ENCODE measurements around the gene FBXL15.

Gene FBXL15

DNA sequence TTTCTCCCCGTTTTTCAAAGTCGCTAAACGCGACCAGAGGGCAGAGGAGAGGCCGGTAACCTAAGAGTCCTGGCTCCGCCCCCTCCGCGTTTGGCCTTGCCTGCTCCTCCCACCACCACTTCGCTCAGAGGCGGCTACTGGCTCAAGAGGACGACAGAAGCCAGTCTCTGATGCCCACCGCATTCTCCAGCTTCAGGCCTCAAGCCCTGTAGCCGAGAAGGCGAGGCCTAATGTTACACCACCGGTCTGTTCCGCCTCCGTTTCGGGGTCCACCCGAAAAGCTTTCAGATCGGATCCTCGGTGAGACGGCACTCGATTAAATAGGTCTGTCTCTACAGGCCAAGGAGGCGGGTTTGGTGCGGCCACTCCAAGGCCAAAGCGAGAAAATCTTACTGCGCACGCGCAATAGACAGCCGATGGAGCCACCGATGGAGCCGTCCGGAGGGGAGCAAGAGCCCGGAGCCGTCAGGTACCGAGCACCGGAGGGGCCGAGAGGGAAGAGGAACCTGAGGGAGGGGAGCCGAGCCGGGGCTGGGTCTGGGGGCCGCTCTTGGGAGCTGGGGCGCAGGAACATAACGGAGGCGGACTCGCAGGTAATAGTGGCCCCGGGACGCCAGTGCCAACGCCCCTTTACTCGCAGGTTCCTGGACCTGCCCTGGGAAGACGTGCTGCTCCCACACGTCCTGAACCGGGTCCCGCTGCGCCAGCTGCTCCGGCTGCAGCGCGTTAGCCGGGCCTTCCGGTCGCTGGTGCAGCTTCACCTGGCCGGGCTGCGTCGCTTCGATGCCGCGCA, at the start of gene FBXL15:
Gene FBXL15 (plus strand): TSS at position 123 of the 793 bp plus-strand sequence. CDS start 294 bp downstream, at position 417.
- peak; percentile 96 for DNase-seq (ENCODE audit: low read depth)

GRCh38 chr10:102371295-102371694, 49.3 kb upstream of the FBXL15 start:
- DNase-seq (ENCODE audit: low read depth): no peak

- no peak for DNase-seq (ENCODE audit: low read depth)
These were observed 45.4 kb upstream of the FBXL15 start for GRCh38 chr10:102375250-102375649.

DNA sequence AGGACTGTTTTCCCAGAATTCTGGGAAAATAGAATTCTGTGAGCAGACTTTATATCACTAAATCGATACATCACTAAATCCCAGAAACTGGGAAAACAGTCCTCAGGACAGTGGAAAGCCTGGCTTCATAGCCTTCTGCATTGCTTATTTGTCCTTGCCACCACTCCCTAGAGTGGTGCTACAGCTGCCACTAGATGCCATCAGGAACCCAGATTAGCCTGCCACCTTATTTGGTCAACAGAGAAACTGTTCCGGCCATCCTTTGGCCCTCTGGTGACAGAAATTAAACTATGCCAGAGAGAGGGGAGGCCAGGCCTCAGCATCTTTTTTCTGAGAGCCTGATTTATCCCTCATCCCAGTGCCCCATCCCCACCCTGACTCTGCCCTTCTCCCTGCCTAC, 44.8 kb upstream of the FBXL15 start:
- no peak for DNase-seq (ENCODE audit: low read depth)

GRCh38 chr10:102376901-102377300, 43.7 kb upstream of the FBXL15 start:
- no peak for DNase-seq (ENCODE audit: low read depth)

GRCh38 chr10:102379383-102379782, 41.3 kb upstream of the FBXL15 start:
- no peak for DNase-seq (ENCODE audit: low read depth)

GRCh38 chr10:102381983-102382382, 38.7 kb upstream of the FBXL15 start:
- no peak for DNase-seq (ENCODE audit: low read depth)

- no peak for DNase-seq (ENCODE audit: low read depth)
These were observed 37.8 kb upstream of the FBXL15 start for GRCh38 chr10:102382871-102383270.

GRCh38 chr10:102384053-102384452, 36.6 kb upstream of the FBXL15 start:
- no peak for DNase-seq (ENCODE audit: low read depth)

DNA sequence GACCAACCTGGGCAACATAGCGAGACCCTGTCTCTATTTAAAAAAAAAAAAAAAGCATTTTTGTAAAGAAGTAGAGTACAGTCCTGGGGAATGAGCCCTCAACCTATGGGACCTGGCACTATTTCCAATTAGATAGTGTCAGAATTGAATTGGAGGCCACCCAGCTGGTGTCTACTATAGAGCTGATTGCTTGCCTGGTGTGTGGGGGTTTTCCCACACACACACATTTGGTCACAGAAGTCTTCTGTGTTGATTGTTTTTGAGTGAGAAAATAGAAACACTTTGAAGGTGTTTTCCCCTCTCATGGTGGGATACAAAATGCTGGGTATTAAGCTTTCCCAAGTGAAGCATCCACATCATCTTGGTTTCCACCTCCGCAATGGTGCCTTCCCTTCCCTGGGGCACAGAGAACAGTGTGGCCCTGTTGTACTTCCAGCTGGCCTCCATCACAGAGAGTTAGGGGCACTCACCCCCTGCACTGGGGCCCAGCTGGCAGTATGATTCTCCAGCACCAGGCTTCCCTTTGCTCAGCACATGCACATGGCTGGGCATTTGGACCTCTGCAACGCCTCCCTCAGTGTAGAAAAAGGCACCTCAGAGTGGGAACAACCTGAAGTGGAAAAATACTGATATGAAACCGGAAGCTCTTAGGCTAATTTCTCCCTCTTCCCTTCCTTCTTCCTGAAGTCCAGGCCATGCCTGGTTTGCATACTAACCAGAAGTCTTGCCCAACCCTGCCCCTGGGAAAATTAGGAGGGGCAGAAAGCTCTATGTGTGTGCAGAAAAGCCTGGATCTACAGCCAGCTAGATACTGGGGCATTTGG, 35.8 kb upstream of the FBXL15 start:
- DNase-seq (ENCODE audit: low read depth): no peak

GRCh38 chr10:102389894-102390293, 30.7 kb upstream of the FBXL15 start:
- DNase-seq (ENCODE audit: low read depth): no peak

- no peak for DNase-seq (ENCODE audit: low read depth)
These were observed 28.3 kb upstream of the FBXL15 start for GRCh38 chr10:102392306-102392705.

DNA sequence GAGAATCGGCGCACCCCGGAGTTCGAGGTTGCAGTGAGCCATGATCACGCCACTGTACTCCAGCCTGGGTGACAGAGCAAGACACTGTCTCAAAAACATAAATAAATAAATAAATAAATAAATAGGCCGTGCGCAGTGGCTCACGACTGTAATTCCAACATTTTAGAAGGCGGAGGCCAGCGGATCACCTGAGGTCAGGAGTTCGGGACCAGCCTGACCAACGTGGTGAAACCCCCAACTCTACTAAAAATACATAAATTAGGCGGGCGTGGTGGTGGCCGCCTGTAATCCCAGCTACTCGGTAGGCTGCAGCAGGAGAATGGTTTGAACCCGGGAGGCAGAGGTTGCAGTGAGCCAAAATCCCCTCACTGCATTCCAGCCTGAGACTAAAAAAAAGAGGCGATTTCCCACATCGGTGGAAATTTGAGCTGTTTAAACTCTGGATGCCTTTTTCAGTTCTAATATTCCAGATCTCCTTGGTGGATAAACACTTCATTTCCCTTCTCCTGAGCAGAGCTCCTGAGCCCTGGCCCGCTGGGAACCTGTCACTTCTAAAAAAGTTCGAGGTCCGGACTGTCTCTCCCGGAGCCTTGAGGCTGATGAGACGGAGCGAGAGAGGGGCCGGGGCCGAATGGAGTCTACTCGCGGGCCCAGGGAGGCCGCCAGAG, 27.1 kb upstream of the FBXL15 start:
- DNase-seq (ENCODE audit: low read depth): no peak

DNA sequence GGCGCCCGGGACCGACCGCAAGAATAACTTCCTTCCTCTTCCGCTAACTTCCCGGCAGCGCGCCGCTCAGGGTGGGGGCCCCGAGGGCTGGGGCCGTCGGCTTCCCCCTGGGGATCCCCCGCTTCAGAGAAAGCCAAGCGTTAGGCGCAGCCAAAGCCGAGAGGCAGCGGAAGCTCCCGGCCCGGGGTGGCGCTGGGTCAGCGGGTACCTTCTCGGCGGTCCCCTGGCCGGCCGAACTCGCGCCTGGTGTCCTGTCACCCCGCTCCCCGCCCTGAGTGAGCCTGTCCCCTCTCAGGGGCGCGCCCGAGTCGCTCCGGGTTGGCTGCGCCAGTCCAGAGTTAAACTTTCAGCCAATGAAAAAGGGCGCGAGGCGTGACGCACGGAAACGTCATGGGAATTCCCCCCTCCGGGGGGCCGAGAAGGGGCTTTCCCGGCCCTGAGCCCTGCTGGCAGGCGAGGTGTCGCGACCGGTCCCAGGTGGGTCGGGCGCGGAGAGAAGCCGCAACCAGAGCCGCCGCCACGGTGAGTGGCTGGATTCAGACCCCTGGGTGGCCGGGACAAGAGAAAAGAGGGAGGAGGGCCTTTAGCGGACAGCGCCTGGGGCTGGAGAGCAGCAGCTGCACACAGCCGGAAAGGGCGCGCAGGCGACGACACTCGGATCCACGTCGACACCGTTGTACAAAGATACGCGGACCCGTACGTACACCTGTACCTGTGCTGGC, 26.4 kb upstream of the FBXL15 start:
- DNase-seq (ENCODE audit: low read depth): peak; percentile 74

DNA sequence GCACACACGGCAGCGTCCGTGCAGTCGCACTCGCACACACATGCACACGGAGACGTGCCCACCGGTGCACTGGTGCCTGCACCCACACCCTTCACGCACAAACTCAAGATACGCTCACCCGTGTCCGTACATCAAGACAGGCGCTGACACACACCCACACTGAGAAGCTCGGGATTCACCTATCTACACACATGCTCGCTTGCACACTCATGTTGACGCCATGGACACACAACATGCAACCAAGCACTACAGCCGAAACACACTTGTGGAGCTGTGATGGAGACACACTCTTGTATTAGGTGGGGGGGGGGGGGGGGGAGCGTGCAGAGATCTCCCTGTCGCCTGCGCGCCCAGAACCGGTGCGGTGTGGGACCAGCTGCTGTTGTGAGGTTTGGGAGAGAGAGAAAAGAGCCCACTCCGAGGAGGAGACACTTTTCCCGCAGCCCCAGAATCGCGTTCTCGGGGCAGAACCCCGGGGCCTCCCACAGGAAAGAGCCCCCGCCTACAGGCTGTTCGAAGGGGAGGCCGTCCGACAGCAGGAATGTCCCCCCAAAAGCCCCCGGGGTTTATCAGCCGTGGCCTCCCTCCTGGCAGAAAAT, 25.7 kb upstream of the FBXL15 start:
- no peak for DNase-seq (ENCODE audit: low read depth)

DNA sequence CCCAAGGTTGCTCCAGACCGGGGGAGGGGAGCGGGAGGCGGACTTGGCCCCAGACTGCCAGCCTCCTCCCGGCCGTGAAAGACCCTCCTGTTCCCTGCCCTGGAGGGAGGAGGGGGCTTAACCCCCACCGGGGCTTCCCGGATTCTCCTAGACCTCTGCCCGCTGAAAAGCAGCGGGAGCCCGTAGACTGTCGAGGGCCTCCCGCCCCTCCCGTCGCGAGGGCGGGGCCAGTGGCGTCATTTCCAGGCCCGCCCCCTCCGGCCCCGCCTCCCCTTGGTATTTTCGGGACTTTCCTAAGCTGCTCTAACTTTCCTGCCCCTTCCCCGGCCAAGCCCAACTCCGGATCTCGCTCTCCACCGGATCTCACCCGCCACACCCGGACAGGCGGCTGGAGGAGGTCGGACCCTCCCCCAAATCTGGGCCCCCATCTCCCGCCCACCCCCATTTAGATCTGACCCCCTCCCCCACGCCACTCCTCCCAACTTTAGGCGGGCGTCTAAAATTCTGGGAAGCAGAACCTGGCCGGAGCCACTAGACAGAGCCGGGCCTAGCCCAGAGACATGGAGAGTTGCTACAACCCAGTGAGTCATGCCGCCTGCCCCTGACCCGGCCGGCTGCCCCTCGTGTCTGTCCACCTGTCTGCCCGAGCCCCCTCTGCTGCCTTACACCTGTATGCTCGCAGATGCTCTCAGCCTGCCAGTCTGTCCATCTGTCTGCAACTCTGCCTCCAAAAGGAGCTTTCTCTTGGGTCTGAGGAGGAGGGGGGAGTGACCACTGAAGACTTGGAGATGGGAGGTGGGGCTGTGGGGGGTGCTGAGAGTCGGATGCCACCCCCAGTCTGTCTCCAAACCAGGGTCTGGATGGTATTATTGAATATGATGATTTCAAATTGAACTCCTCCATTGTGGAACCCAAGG, 25.0 kb upstream of the FBXL15 start, which contains the start of gene NFKB2:
Gene NFKB2 (plus strand): TSS at position 306 of the 917 bp plus-strand sequence. CDS start 255 bp downstream, at position 561.
- DNase-seq (ENCODE audit: low read depth): peak; percentile 48

DNA sequence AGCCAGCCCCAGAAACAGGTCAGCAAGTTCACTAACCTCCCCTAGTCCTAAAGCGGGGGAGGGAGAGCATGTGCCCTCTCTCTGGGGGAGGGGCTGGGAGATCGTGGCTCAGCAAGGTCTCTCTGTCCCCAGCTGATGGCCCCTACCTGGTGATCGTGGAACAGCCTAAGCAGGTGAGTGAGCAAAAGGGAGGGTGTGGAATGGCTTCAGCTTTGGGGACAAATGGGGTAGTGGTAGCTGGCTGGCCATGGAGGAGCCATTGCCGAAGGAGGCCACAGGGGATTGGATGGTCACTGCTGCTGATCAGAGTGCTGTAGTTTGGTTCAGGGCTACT, 24.4 kb upstream of the FBXL15 start:
- no peak for DNase-seq (ENCODE audit: low read depth)

DNA sequence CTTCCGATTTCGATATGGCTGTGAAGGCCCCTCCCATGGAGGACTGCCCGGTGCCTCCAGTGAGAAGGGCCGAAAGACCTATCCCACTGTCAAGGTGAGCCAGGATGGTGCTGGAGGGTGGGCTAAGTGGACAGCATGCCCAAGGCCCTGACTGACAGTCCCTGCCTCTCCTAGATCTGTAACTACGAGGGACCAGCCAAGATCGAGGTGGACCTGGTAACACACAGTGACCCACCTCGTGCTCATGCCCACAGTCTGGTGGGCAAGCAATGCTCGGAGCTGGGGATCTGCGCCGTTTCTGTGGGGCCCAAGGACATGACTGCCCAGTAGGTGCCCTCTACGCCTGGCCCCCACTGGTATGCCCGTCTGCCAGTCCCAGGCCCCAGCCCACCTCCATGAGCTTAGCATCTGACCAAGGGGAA, 23.9 kb upstream of the FBXL15 start:
- no peak for DNase-seq (ENCODE audit: low read depth)

GRCh38 chr10:102397222-102398171, 23.1 kb upstream of the FBXL15 start:
- DNase-seq (ENCODE audit: low read depth): no peak

All from HS-5 (cell line).